IPS-18c (cell line): ENCODE results near the gene LYZL1.
"Not testable (repeated sequence)": the region's sequence is repeated elsewhere in the genome, so short reads cannot be mapped to it uniquely, and the experiment has no call there.

Experiments
- H3K4me3 ChIP-seq: 2 replicates; pipeline ENCODE4 v1.7.0; 2013; ENCODE audit warnings: low read depth, mild to moderate bottlenecking, low read length, moderate library complexity; ENCODE audit not compliant: insufficient read depth
- H3K9me3 ChIP-seq: one replicate; pipeline ENCODE4 v1.6.1; 2013; ENCODE audit warnings: mild to moderate bottlenecking, low read length, moderate library complexity; ENCODE audit not compliant: control insufficient read depth, insufficient read depth

Gene LYZL1

GRCh38 chr10:29288906-29289305 lies at the start of gene LYZL1:
LYZL1 (plus strand) TSS chr10:29289070; CDS start chr10:29291868, 2,798 bp downstream.
- not testable (repeated sequence) for H3K4me3 ChIP-seq, H3K9me3 ChIP-seq

GRCh38 chr10:29239569-29240472 lies 49.0 kb upstream of the LYZL1 start:
- H3K9me3 ChIP-seq: no peaks in the 10 kb centered on the region
- H3K4me3 ChIP-seq: no peak overlapping the region

GRCh38 chr10:29240986-29241660 lies 47.7 kb upstream of the LYZL1 start:
- Histone ChIP-seq H3K9me3 (no peaks in the 10 kb centered on the region), H3K4me3 (no peak overlapping the region)

- Histone ChIP-seq H3K4me3 (no peak overlapping the region), H3K9me3 (no peaks in the 10 kb centered on the region)
These were observed 46.9 kb upstream of the LYZL1 start for GRCh38 chr10:29241925-29242324.

- no peak overlapping the region for H3K4me3 ChIP-seq
- H3K9me3 ChIP-seq: no peaks in the 10 kb centered on the region
These were observed 45.8 kb upstream of the LYZL1 start for GRCh38 chr10:29243066-29243465.

- Histone ChIP-seq H3K9me3 (no peaks in the 10 kb centered on the region), H3K4me3 (no peak overlapping the region)
These were observed 45.1 kb upstream of the LYZL1 start for GRCh38 chr10:29243750-29244149.

GRCh38 chr10:29244978-29245377 lies 43.9 kb upstream of the LYZL1 start:
- no peak overlapping the region for H3K4me3 ChIP-seq
- no peaks in the 10 kb centered on the region for H3K9me3 ChIP-seq

GRCh38 chr10:29245476-29245875 lies 43.4 kb upstream of the LYZL1 start:
- H3K9me3 ChIP-seq: no peaks in the 10 kb centered on the region
- H3K4me3 ChIP-seq: no peak overlapping the region

- Histone ChIP-seq H3K4me3 (no peak overlapping the region), H3K9me3 (no peaks in the 10 kb centered on the region)
These were observed 42.4 kb upstream of the LYZL1 start for GRCh38 chr10:29246449-29246848.

- no peak overlapping the region for H3K4me3 ChIP-seq
These were observed 40.7 kb upstream of the LYZL1 start for GRCh38 chr10:29248158-29248557.

GRCh38 chr10:29249018-29249417 lies 39.9 kb upstream of the LYZL1 start:
- H3K4me3 ChIP-seq: no peak overlapping the region
- H3K9me3 ChIP-seq: no peaks in the 10 kb centered on the region

More at GRCh38 chr10:29248158-29248557, 40.7 kb upstream of the LYZL1 start:
- no peaks in the 10 kb centered on the region for H3K9me3 ChIP-seq

GRCh38 chr10:29250066-29250465 lies 38.8 kb upstream of the LYZL1 start:
- H3K9me3 ChIP-seq: no peaks in the 10 kb centered on the region
- H3K4me3 ChIP-seq: no peak overlapping the region

GRCh38 chr10:29252811-29253689 lies 35.8 kb upstream of the LYZL1 start:
- no peak overlapping the region for H3K4me3 ChIP-seq
- no peaks in the 10 kb centered on the region for H3K9me3 ChIP-seq

- no peak overlapping the region for H3K4me3 ChIP-seq
- H3K9me3 ChIP-seq: no peaks in the 10 kb centered on the region
These were observed 35.2 kb upstream of the LYZL1 start for GRCh38 chr10:29253690-29254029.

GRCh38 chr10:29254123-29255046 lies 34.5 kb upstream of the LYZL1 start:
- Histone ChIP-seq H3K9me3 (no peaks in the 10 kb centered on the region), H3K4me3 (no peak overlapping the region)

- Histone ChIP-seq H3K9me3 (no peaks in the 10 kb centered on the region), H3K4me3 (no peak overlapping the region)
These were observed 33.8 kb upstream of the LYZL1 start for GRCh38 chr10:29255104-29255503.

- no peaks in the 10 kb centered on the region for H3K9me3 ChIP-seq
- H3K4me3 ChIP-seq: no peak overlapping the region
These were observed 32.9 kb upstream of the LYZL1 start for GRCh38 chr10:29256019-29256418.
